Measurements from ENCODE around the gene GCNT1.

DNA sequence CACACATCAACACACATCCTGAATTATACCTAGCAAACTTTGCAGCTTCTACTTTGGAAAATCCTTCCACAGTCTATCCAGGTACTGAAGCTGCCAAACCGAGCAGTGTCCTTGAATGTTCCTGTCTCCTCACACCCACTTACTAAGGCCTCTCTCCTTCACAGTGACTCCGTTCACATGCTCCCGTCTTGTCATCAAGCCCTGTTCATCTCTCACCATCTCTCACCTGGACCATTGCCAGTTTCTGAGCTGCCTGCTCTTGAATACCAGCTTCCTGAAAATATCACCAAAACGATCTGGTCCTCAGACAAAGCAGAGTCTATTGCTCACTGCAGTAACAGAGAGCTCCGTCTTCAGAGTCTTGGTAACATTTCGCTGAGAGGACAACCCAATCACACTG is 57.4 kb downstream of the GCNT1 start:
- TF ChIP-seq, protein P1, sequence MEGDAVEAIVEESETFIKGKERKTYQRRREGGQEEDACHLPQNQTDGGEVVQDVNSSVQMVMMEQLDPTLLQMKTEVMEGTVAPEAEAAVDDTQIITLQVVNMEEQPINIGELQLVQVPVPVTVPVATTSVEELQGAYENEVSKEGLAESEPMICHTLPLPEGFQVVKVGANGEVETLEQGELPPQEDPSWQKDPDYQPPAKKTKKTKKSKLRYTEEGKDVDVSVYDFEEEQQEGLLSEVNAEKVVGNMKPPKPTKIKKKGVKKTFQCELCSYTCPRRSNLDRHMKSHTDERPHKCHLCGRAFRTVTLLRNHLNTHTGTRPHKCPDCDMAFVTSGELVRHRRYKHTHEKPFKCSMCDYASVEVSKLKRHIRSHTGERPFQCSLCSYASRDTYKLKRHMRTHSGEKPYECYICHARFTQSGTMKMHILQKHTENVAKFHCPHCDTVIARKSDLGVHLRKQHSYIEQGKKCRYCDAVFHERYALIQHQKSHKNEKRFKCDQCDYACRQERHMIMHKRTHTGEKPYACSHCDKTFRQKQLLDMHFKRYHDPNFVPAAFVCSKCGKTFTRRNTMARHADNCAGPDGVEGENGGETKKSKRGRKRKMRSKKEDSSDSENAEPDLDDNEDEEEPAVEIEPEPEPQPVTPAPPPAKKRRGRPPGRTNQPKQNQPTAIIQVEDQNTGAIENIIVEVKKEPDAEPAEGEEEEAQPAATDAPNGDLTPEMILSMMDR (IDR thresholded peaks at IDR 0.05; ENCODE audit: borderline replicate concordance, extremely low read depth, low read length, poor library complexity, severe bottlenecking): no peak
- no peak for TF ChIP-seq EZH2 (IDR thresholded peaks at IDR 0.05; ENCODE audit: borderline replicate concordance, low read depth, low read length, severe bottlenecking)
